GM10266 (cell line): ENCODE results near the gene LCP1.

Experiments used
- DNase-seq: peaks from one replicate; pipeline ENCODE4 v3.0.0; 2012; ENCODE audit errors: extremely low spot score
- TF ChIP-seq, protein P1 (sequence below): IDR thresholded peaks from 2 replicates; pipeline ENCODE4 v1.5.1; 2012; ENCODE audit warnings: mild to moderate bottlenecking, low read depth; ENCODE audit not compliant: control insufficient read depth, insufficient read depth; ENCODE audit errors: missing control alignments

The LCP1 gene

GRCh38 chr13:46077265-46077664, 104.7 kb downstream of the LCP1 start:
- no peak for DNase-seq
- TF ChIP-seq, protein P1, sequence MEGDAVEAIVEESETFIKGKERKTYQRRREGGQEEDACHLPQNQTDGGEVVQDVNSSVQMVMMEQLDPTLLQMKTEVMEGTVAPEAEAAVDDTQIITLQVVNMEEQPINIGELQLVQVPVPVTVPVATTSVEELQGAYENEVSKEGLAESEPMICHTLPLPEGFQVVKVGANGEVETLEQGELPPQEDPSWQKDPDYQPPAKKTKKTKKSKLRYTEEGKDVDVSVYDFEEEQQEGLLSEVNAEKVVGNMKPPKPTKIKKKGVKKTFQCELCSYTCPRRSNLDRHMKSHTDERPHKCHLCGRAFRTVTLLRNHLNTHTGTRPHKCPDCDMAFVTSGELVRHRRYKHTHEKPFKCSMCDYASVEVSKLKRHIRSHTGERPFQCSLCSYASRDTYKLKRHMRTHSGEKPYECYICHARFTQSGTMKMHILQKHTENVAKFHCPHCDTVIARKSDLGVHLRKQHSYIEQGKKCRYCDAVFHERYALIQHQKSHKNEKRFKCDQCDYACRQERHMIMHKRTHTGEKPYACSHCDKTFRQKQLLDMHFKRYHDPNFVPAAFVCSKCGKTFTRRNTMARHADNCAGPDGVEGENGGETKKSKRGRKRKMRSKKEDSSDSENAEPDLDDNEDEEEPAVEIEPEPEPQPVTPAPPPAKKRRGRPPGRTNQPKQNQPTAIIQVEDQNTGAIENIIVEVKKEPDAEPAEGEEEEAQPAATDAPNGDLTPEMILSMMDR, result no peak

GRCh38 chr13:46076827-46077226, 105.2 kb downstream of the LCP1 start:
- DNase-seq, result no peak
- TF ChIP-seq, protein P1, result no peak
